Forelimb muscle (tissue), 1 donor: ENCODE measurements around the gene NAPG. TPM values are rescaled to one million over a fixed set of nuclear protein-coding genes. Genes with fewer than 3 reads are reported as not detected.
A peak's percentile ranks its signal among the peaks of the same experiment; 100 is the strongest.
"Not testable (repeated sequence)": the region's sequence is repeated elsewhere in the genome, so short reads cannot be mapped to it uniquely, and the experiment has no call there.

Source experiments
- DNase-seq: peaks from one replicate; pipeline ENCODE4 v3.0.0-alpha.2; 2013; ENCODE audit warnings: low read depth
- polyA plus RNA-seq: library from polyadenylated mRNA; unstranded; fragments of 120-200 nt; gene quantifications from one replicate; pipeline ENCODE4 v1.2.1, GENCODE V29; 2013; ENCODE audit not compliant: insufficient read length

Gene NAPG
- polyA plus RNA-seq, 1 donor: 17.6 TPM

GRCh38 chr18:10514082-10514481 is 11.7 kb upstream of the NAPG start:
- no peak for DNase-seq

GRCh38 chr18:10514601-10515000 is 11.2 kb upstream of the NAPG start:
- no peak for DNase-seq

DNA sequence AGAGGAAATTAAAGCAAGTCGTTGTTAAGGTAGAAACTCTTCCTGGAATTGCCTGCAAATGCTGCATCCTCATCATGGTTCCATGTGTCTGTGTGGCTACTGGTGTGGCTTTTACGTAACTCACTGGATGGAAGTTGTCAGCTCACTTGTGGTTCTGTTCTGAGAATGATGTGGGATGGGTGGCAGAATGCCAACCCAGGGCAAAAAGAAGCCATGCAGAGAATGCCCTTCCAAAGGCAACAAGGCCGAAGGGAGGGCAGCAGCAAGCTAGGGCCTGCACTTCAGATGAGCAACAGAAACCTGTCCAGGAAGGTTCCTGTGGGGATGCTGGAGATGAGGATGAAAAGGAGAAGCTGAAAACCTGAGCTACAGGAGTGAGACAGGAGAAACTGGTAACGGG is 10.4 kb upstream of the NAPG start:
- no peak for DNase-seq

DNA sequence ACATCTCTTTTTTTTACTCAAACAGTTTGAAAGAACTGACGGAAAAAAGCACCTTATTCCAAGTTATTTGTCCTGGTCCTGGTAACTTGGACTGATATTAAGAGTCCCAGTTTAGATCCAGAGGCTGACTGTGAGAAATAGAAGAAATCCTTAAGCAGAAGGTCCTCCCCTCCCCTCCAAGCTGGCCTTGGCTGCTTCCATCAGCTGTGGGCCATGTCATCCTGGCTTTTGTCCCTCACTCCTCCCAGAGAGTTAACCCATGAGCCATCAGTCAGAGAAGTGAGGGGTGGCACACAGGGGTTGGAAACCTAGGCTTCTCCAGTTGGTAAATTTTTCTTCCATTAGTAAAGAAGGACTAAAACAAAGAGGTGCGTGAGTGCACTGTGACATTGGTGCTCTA is 9.7 kb upstream of the NAPG start:
- DNase-seq: no peak

DNA sequence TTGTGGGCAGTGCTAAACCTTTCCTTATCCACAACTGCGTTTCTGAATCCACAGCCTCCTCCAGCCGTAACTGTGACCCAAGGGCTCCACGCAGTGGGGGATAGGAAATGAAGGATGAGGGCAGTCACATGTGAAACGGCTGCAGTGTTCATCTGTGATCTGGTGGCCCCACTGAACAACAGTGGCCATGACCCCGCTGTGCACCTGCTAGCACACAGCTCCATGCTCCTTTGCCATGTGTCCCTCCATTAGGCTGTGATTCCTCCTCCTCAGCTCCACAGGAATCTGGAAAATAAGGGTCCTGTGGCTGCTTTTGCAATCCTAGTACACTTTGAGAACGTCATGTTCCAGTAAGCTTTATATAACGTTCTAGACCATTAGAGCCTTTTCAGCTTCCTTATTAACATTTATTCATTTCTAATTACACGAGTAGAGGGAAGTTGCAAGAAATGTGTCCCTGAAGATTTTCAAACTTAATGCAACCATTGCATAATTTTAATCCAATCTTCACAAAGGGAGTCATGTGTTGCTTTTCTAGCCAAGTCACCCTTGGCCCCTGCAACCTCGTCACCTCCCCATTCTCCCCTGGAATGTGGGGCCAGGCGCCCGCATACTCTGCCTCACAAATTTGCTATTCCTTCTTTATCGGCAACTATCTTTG is 7.1 kb upstream of the NAPG start:
- DNase-seq: no peak

GRCh38 chr18:10519366-10519765 is 6.5 kb upstream of the NAPG start:
- DNase-seq: no peak

GRCh38 chr18:10519999-10520935 is 5.6 kb upstream of the NAPG start:
- peak; percentile 94 for DNase-seq

DNA sequence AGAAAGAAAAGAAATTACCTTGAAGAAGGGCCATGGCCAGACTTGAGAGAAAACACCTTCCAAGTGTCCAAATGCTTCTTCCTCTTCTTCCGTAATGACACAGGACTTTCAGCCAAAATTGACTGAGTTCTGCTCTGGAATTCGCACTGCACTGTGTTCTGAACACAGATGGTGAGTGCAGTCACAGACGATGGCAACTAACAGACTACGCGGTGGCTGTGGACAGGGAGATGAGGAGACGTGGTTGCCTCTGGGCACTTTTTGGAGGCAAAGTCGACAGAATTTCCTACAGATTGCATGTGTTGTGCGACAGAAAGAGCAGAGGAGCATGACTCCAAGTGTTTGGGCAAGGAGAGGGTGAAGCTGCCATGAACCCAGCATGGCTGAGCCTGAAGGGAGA is 4.3 kb upstream of the NAPG start:
- no peak for DNase-seq

- no peak for DNase-seq
Observed at GRCh38 chr18:10522574-10522973, 3.3 kb upstream of the NAPG start.

DNA sequence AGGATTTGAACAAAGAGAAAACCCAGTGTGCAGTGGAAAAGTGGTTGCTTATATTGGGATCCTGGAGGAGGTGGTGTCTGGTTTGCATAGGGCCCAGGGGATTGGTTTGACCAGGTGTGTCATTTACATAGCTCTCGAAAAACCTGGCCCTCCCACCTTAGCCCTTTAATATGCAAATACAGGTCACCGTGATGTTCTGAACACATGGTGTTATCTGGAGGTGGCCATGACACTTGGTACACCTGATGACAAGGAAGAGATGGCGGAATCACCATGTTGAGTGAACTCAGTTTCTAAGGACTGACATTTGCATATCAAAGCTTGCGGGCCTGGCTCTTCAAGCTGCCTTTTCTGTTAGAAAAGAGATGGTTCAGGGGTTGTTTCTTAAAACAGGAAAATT is 2.3 kb upstream of the NAPG start:
- no peak for DNase-seq

- DNase-seq: no peak
Observed at GRCh38 chr18:10524507-10525370, 1.1 kb upstream of the NAPG start.

- DNase-seq: no peak
Observed at GRCh38 chr18:10525371-10525691, 496 bp upstream of the NAPG start.

- DNase-seq: no peak
Observed at GRCh38 chr18:10526561-10526949, 728 bp downstream of the NAPG start.

- no peak for DNase-seq
Observed at GRCh38 chr18:10528439-10528838, 2.6 kb downstream of the NAPG start.

DNA sequence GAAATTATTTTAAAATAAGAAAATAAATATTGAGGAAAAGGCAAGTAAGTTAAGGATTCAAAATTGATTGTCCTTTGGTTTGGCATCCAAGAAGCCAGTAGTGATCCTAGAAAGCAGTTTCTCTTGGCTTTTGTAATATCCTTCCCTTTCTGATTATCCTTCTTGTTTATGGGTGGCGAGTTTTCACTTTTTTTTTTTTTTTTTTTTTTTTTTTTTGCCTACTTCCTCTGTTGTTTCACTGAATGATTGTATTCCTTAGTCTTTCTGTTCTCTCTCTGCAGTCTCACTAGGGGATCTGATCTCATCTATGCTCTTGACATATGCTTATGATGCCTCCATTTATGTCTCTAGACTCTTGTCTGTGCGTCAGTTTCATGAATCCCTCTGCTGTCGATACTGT is 4.2 kb downstream of the NAPG start:
- DNase-seq: no peak

- DNase-seq: no peak
Observed at GRCh38 chr18:10530852-10531251, 5.0 kb downstream of the NAPG start.

- no peak for DNase-seq
Observed at GRCh38 chr18:10533111-10533510, 7.3 kb downstream of the NAPG start.

- no peak for DNase-seq
Observed at GRCh38 chr18:10536280-10536679, 10.5 kb downstream of the NAPG start.

GRCh38 chr18:10537765-10538164 is 11.9 kb downstream of the NAPG start:
- DNase-seq: no peak

- not testable (repeated sequence) for DNase-seq
Observed at GRCh38 chr18:10539124-10539523, 13.3 kb downstream of the NAPG start.

DNA sequence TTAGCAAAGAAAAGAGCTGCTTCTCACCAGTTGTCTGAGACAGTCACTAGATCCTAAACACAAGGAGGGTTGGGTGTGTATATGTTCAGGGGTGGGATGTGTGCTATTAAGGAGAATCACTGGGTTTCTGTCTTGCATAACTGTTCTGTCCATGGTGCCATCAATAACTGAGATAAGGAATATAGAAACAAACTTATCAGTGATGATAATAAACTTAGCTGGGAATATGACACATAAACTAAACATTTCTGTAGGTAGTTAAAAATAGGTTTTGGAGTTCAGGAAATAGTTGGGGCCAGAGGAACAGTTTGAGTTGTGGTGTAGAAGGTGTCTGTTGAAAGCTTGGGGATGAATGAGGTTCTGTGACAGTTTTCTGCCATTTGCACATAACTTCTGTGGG is 17.4 kb downstream of the NAPG start:
- no peak for DNase-seq

- no peak for DNase-seq
Observed at GRCh38 chr18:10544093-10544748, 18.4 kb downstream of the NAPG start.
